OCI-LY1 (cell line): ENCODE measurements around the gene C4B.
"Not testable (repeated sequence)": the region's sequence is repeated elsewhere in the genome, so short reads cannot be mapped to it uniquely, and the experiment has no call there.

Experiments
- H2AFZ ChIP-seq: fragments of 200-600 bp; sonication (generic), shearing (Covaris generic); 2 replicates; pipeline ENCODE4 v1.6.0; 2014; ENCODE audit warnings: antibody characterized with exemption, mild to moderate bottlenecking, low read length
- H3F3A ChIP-seq: fragments of 200-600 bp; sonication (generic), shearing (Covaris generic); 2 replicates; pipeline ENCODE4 v1.6.0; 2014; ENCODE audit warnings: mild to moderate bottlenecking, antibody characterized with exemption, low read length, moderate library complexity; ENCODE audit not compliant: insufficient read depth
- H3K27ac ChIP-seq: fragments of 200-600 bp; sonication (generic); 2 replicates; pipeline ENCODE4 v1.5.1; 2014; ENCODE audit warnings: low read length, mixed run types, mild to moderate bottlenecking, low read depth; ENCODE audit not compliant: poor library complexity, severe bottlenecking
- H3K27me3 ChIP-seq: fragments of 200-600 bp; sonication (generic); 2 replicates; pipeline ENCODE4 v1.6.0; 2014; ENCODE audit warnings: antibody characterized with exemption, mild to moderate bottlenecking, low read length, moderate library complexity; ENCODE audit not compliant: insufficient read depth
- H3K36me3 ChIP-seq: fragments of 200-600 bp; sonication (generic); 2 replicates; pipeline ENCODE4 v1.6.1; 2014; ENCODE audit warnings: mild to moderate bottlenecking, antibody characterized with exemption, low read length, moderate library complexity, mixed read lengths; ENCODE audit not compliant: insufficient read depth
- H3K4me1 ChIP-seq: fragments of 200-600 bp; sonication (generic); 2 replicates; pipeline ENCODE4 v1.5.1; 2014; ENCODE audit warnings: mild to moderate bottlenecking, low read length, moderate library complexity; ENCODE audit not compliant: insufficient read depth, severe bottlenecking
- H3K4me2 ChIP-seq: fragments of 200-600 bp; sonication (generic), shearing (Covaris generic); 2 replicates; pipeline ENCODE4 v1.6.1; 2014; ENCODE audit warnings: low read length
- H3K4me3 ChIP-seq: fragments of 200-600 bp; sonication (generic); 2 replicates; pipeline ENCODE4 v1.5.1; 2014; ENCODE audit warnings: low read length, low read depth, mild to moderate bottlenecking, mixed read lengths; ENCODE audit not compliant: poor library complexity, severe bottlenecking
- H3K79me2 ChIP-seq: fragments of 200-600 bp; shearing (Covaris generic); 2 replicates; pipeline ENCODE4 v1.6.1; 2016; ENCODE audit warnings: mixed run types, low read length, mixed read lengths; ENCODE audit not compliant: insufficient read depth
- H3K9ac ChIP-seq: fragments of 200-600 bp; sonication (generic), shearing (Covaris generic); 2 replicates; pipeline ENCODE4 v1.6.1; 2014; ENCODE audit warnings: mild to moderate bottlenecking, low read length, mixed read lengths
- H3K9me2 ChIP-seq: fragments of 200-600 bp; sonication (generic), shearing (Covaris generic); 2 replicates; pipeline ENCODE4 v1.6.1; 2014; ENCODE audit warnings: low read depth, mild to moderate bottlenecking, low read length, mixed read lengths
- H3K9me3 ChIP-seq: fragments of 200-600 bp; shearing (Covaris generic); 2 replicates; pipeline ENCODE4 v1.6.1; 2014; ENCODE audit warnings: low read length, mixed read lengths
- H4K20me1 ChIP-seq: fragments of 200-600 bp; sonication (generic), shearing (Covaris generic); 2 replicates; pipeline ENCODE4 v1.6.0; 2016; ENCODE audit warnings: mild to moderate bottlenecking, low read length; ENCODE audit not compliant: insufficient read depth

Gene C4B

GRCh38 chr6:32004864-32005537 lies 9.6 kb upstream of the C4B start:
- H3K27ac ChIP-seq, H3K9me2 ChIP-seq, H4K20me1 ChIP-seq, H3K9ac ChIP-seq, H2AFZ ChIP-seq, H3K27me3 ChIP-seq, H3K36me3 ChIP-seq, H3K79me2 ChIP-seq, H3K4me2 ChIP-seq, H3F3A ChIP-seq, H3K4me1 ChIP-seq, H3K9me3 ChIP-seq, H3K4me3 ChIP-seq: not testable (repeated sequence)

- H3K27me3 ChIP-seq, H3K27ac ChIP-seq, H3K36me3 ChIP-seq, H3K9ac ChIP-seq, H3K4me2 ChIP-seq, H2AFZ ChIP-seq, H3K4me1 ChIP-seq, H3F3A ChIP-seq, H3K9me3 ChIP-seq, H3K4me3 ChIP-seq, H4K20me1 ChIP-seq, H3K9me2 ChIP-seq, H3K79me2 ChIP-seq: not testable (repeated sequence)
These were observed 9.1 kb upstream of the C4B start for GRCh38 chr6:32005538-32005880.

GRCh38 chr6:32005991-32006529 lies 8.5 kb upstream of the C4B start:
- H3K4me3 ChIP-seq, H3K4me1 ChIP-seq: not testable (repeated sequence)

GRCh38 chr6:32007086-32007485 lies 7.5 kb upstream of the C4B start:
- H3F3A ChIP-seq, H2AFZ ChIP-seq, H3K36me3 ChIP-seq, H3K9me3 ChIP-seq, H4K20me1 ChIP-seq, H3K4me3 ChIP-seq, H3K79me2 ChIP-seq, H3K27ac ChIP-seq, H3K9me2 ChIP-seq, H3K9ac ChIP-seq, H3K4me2 ChIP-seq, H3K4me1 ChIP-seq, H3K27me3 ChIP-seq: not testable (repeated sequence)

More at GRCh38 chr6:32005991-32006529, 8.5 kb upstream of the C4B start:
- not testable (repeated sequence) for H4K20me1 ChIP-seq, H2AFZ ChIP-seq, H3K27me3 ChIP-seq, H3K9ac ChIP-seq, H3K36me3 ChIP-seq, H3K4me2 ChIP-seq, H3K27ac ChIP-seq, H3K9me2 ChIP-seq, H3K79me2 ChIP-seq, H3F3A ChIP-seq, H3K9me3 ChIP-seq

- H3K4me2 ChIP-seq, H3K4me1 ChIP-seq, H2AFZ ChIP-seq, H3K9me3 ChIP-seq, H3F3A ChIP-seq, H3K36me3 ChIP-seq, H3K9me2 ChIP-seq, H4K20me1 ChIP-seq, H3K4me3 ChIP-seq, H3K27me3 ChIP-seq, H3K79me2 ChIP-seq, H3K27ac ChIP-seq, H3K9ac ChIP-seq: not testable (repeated sequence)
These were observed 6.6 kb upstream of the C4B start for GRCh38 chr6:32008037-32008436.

- H3K4me1 ChIP-seq, H3K4me2 ChIP-seq, H3K9ac ChIP-seq, H3K9me2 ChIP-seq, H3F3A ChIP-seq, H3K27me3 ChIP-seq, H3K9me3 ChIP-seq, H3K79me2 ChIP-seq, H3K27ac ChIP-seq, H4K20me1 ChIP-seq, H3K4me3 ChIP-seq, H3K36me3 ChIP-seq, H2AFZ ChIP-seq: not testable (repeated sequence)
These were observed 6.0 kb upstream of the C4B start for GRCh38 chr6:32008616-32009015.

GRCh38 chr6:32009537-32009936 lies 5.1 kb upstream of the C4B start:
- H3K27me3 ChIP-seq, H3K9ac ChIP-seq, H3F3A ChIP-seq, H3K4me3 ChIP-seq, H3K79me2 ChIP-seq, H3K4me2 ChIP-seq, H3K4me1 ChIP-seq, H3K27ac ChIP-seq, H2AFZ ChIP-seq, H3K9me2 ChIP-seq, H3K36me3 ChIP-seq, H3K9me3 ChIP-seq, H4K20me1 ChIP-seq: not testable (repeated sequence)
